GM12878 (cell line): ENCODE results near the gene RAB31.

Source experiments
- CREB1 ChIP-seq: IDR thresholded peaks from 2 replicates; pipeline ENCODE4 v1.6.1; 2012; ENCODE audit warnings: low read depth, mild to moderate bottlenecking, inconsistent platforms
- CTCF ChIP-seq, 3 experiments: IDR thresholded peaks in 2 of 3; conservative IDR thresholded peaks in 1 of 3; 2 replicates each; pipeline ENCODE4 v1.5.1; 2011; ENCODE audit warnings: low read depth in 3 of 3, low read length in 3 of 3, mild to moderate bottlenecking in 3 of 3, control low read depth in 2 of 3, moderate library complexity in 2 of 3, inconsistent platforms in 1 of 3, mixed read lengths in 1 of 3; ENCODE audit not compliant: control insufficient read depth in 2 of 3, insufficient read depth in 1 of 3; ENCODE audit errors: extremely low read depth in 1 of 3
- JUND ChIP-seq: IDR thresholded peaks from 2 replicates; pipeline ENCODE4 v1.6.1; 2012; ENCODE audit warnings: low read depth, mild to moderate bottlenecking, low read length, improper control_type of control experiment, moderate library complexity
- NR2C2 ChIP-seq: IDR thresholded peaks from 2 replicates; pipeline ENCODE4 v1.6.1; 2011; ENCODE audit warnings: borderline replicate concordance, low read depth; ENCODE audit not compliant: control insufficient read depth, insufficient read length
- POLR2AphosphoS2 ChIP-seq: IDR thresholded peaks from 2 replicates; pipeline ENCODE4 v1.6.1; 2011; ENCODE audit warnings: low read depth, mild to moderate bottlenecking, low read length, improper control_type of control experiment, moderate library complexity
- RCOR1 ChIP-seq: conservative IDR thresholded peaks from 2 replicates; pipeline ENCODE4 v1.6.1; 2012; ENCODE audit warnings: low read depth, low read length, improper control_type of control experiment
- SUZ12 ChIP-seq: fragments of 200-600 bp; sonication (generic); IDR thresholded peaks from one replicate; pipeline ENCODE4 v1.6.1; 2018; ENCODE audit warnings: antibody characterized with exemption, mild to moderate bottlenecking; ENCODE audit not compliant: unreplicated experiment
- USF2 ChIP-seq: IDR thresholded peaks from 2 replicates; pipeline ENCODE4 v1.6.1; 2011; ENCODE audit warnings: low read depth, low read length, improper control_type of control experiment, borderline replicate concordance
- WRNIP1 ChIP-seq: IDR thresholded peaks from 2 replicates; pipeline ENCODE4 v1.6.1; 2011; ENCODE audit warnings: low read depth, low read length, improper control_type of control experiment, borderline replicate concordance
- ZNF687 ChIP-seq: fragments of 450-650 bp; IDR thresholded peaks from 2 replicates; pipeline ENCODE4 v1.6.1; 2017; ENCODE audit warnings: mild to moderate bottlenecking, moderate library complexity

GRCh38 chr18:9874728-9875127, 166.6 kb downstream of the RAB31 start:
- TF ChIP-seq CTCF (IDR thresholded peaks at IDR 0.05 in 2 of 3, conservative IDR thresholded peaks at IDR 0.05 in 1 of 3; ENCODE audit: control insufficient read depth in 2 of 3, extremely low read depth in 1 of 3, insufficient read depth in 1 of 3, low read depth in 3 of 3, low read length in 3 of 3) (no peak), NR2C2 (no peak), ZNF687 (no peak), POLR2AphosphoS2 (no peak), SUZ12 (no peak), RCOR1 (no peak), WRNIP1 (no peak), JUND (no peak), USF2 (no peak), CREB1 (no peak)
